GM12878 (cell line): ENCODE results near the gene PSMC4. TPM values are rescaled to one million over a fixed set of nuclear protein-coding genes. Genes with fewer than 3 reads are reported as not detected.

Source experiments
- ATAC-seq: fragments of 200-7000 bp; cut with Tn5 transposase; 3 replicates; pipeline ENCODE4 v1.9.1; 2020; ENCODE audit warnings: mild to moderate bottlenecking, moderate library complexity
- BruUV-seq: library from RNA; stranded (reverse); fragments of 400-500 nt; replicated peaks from 2 replicates; lab custom pipeline; 2021; lab: Mats Ljungman, UMichigan
- CTCF ChIA-PET: fragments of 300-600 bp; sonication (Branson Sonifier 250); formaldehyde crosslinking; extraction: SDS; loops from one replicate; lab custom pipeline; 2021; ENCODE audit warnings: inconsistent platforms; lab: Yijun Ruan, JAX
- POLR2A ChIA-PET: fragments of 350-600 bp; formaldehyde crosslinking; extraction: SDS; loops from one replicate; lab custom pipeline; 2021; ENCODE audit warnings: inconsistent platforms; lab: Charles Lee
- RAD21 ChIA-PET: fragments of 300-600 bp; sonication (Branson Sonifier 250); formaldehyde crosslinking; loops from one replicate; lab custom pipeline; 2023; ENCODE audit warnings: antibody characterized with exemption; ENCODE audit not compliant: unreplicated experiment; lab: Charles Lee
- SMC1A ChIA-PET: fragments of 300-600 bp; sonication (Branson Sonifier 250); formaldehyde crosslinking; loops from one replicate; lab custom pipeline; 2023; ENCODE audit not compliant: unreplicated experiment, uncharacterized antibody; lab: Charles Lee
- DNase-seq: peaks from one replicate; pipeline ENCODE4 v3.0.0-alpha.2; 2011; ENCODE audit warnings: low read depth, low spot score
- FAIRE-seq: peaks from 3 replicates; lab custom pipeline; 2011; peaks lifted over from hg19 to GRCh38; lab: Jason Lieb, UNC
- H2AFZ ChIP-seq: 2 replicates; pipeline ENCODE4 v1.6.0; 2011; ENCODE audit warnings: low read depth, low read length, control low read depth; ENCODE audit not compliant: control insufficient read depth
- H3K27ac ChIP-seq: 2 replicates; pipeline ENCODE4 v1.5.1; 2011; ENCODE audit warnings: control low read depth; ENCODE audit not compliant: control insufficient read depth, insufficient read depth
- H3K27me3 ChIP-seq, 2 experiments: replicated peaks in 1 of 2; 2 replicates each; pipeline versions ENCODE4 v1.6.0 to v1.6.1; 2011; ENCODE audit warnings: low read length in 1 of 2; ENCODE audit not compliant: control insufficient read depth in 2 of 2, insufficient read depth in 2 of 2
- H3K36me3 ChIP-seq, 2 experiments: 2 replicates each; pipeline ENCODE4 v1.5.1; 2011; ENCODE audit warnings: low read length in 1 of 2; ENCODE audit not compliant: control insufficient read depth in 2 of 2, insufficient read depth in 2 of 2
- H3K4me1 ChIP-seq: 2 replicates; pipeline ENCODE4 v1.6.1; 2011; ENCODE audit warnings: mild to moderate bottlenecking, low read length, moderate library complexity, mixed read lengths; ENCODE audit not compliant: control insufficient read depth, insufficient read depth
- H3K4me2 ChIP-seq: 2 replicates; pipeline ENCODE4 v1.6.0; 2011; ENCODE audit warnings: control low read depth; ENCODE audit not compliant: control insufficient read depth, insufficient read depth
- H3K4me3 ChIP-seq: fragments of 200-600 bp; sonication (generic); 2 replicates; pipeline ENCODE4 v1.5.1; 2016
- H3K79me2 ChIP-seq: 2 replicates; pipeline ENCODE4 v1.6.0; 2011; ENCODE audit warnings: low read length; ENCODE audit not compliant: control insufficient read depth, insufficient read depth
- H3K9ac ChIP-seq: 2 replicates; pipeline ENCODE4 v1.8.0; 2011; ENCODE audit warnings: low read length, control low read depth, mixed read lengths; ENCODE audit not compliant: control insufficient read depth, insufficient read depth
- H3K9me3 ChIP-seq: replicated peaks from 3 replicates; pipeline ENCODE4 v1.5.1; 2011; ENCODE audit warnings: mild to moderate bottlenecking, low read length; ENCODE audit not compliant: control insufficient read depth, insufficient read depth
- H4K20me1 ChIP-seq: 2 replicates; pipeline ENCODE4 v1.6.0; 2011; ENCODE audit not compliant: control insufficient read depth, insufficient read depth
- MLLT1 ChIP-seq: fragments of 450-650 bp; IDR thresholded peaks from 2 replicates; pipeline ENCODE4 v1.6.1; 2016; ENCODE audit warnings: mild to moderate bottlenecking
- NR2F1 ChIP-seq: fragments of 450-650 bp; conservative IDR thresholded peaks from 2 replicates; pipeline ENCODE4 v1.6.1; 2017; ENCODE audit warnings: mild to moderate bottlenecking
- RUNX3 ChIP-seq: IDR thresholded peaks from 2 replicates; pipeline ENCODE4 v1.6.1; 2012; ENCODE audit warnings: low read length, inconsistent platforms
- SRF ChIP-seq, 2 experiments: IDR thresholded peaks; 2 replicates each; pipeline ENCODE4 v1.6.1; 2011; ENCODE audit warnings: low read depth in 2 of 2, low read length in 2 of 2, mild to moderate bottlenecking in 1 of 2, moderate library complexity in 1 of 2
- whole genome bisulfite sequencing: methylation state at CpG from one replicate; pipeline ENCODE4 v1.1.6; 2016; ENCODE audit warnings: low lambda C conversion rate; ENCODE audit not compliant: insufficient replicate concordance, insufficient coverage; ENCODE audit errors: missing lambda C conversion rate; 5-methylcytosine and 5-hydroxymethylcytosine counted together
- in situ Hi-C: fragments of 300-500 bp; cut with MboI; formaldehyde crosslinking; loops from 9 replicates; pipeline ENCODE4 v1.14.3; 2018; ENCODE audit warnings: mixed read lengths
- intact Hi-C: fragments of 100-400 bp; cut with micrococcal nuclease; formaldehyde crosslinking; loops from one replicate; pipeline ENCODE4 v1.14.2; 2022; ENCODE audit not compliant: unreplicated experiment
- polyA plus RNA-seq, 11 experiments: library from polyadenylated mRNA; depleted of rRNA in 4 of 11; unstranded in 6 of 11; stranded (reverse) in 5 of 11; fragments of >200 nt; fragmentation: Nextera tagmentation in 4 of 11; fragmentation: Illumina TruSeq in 1 of 11; extraction: Ambion mirVana in 4 of 11; extraction: Trizol in 1 of 11; gene quantifications; 1 replicate in 1 of 11; 2 replicates in 10 of 11; pipeline versions ENCODE4 v1.2.1 to v1.2.3, GENCODE V29; 2011 to 2016; ENCODE audit warnings: inconsistent platforms in 2 of 11, missing spikeins in 2 of 11, low read depth in 1 of 11
- total RNA-seq, 4 experiments: library from RNA; depleted of rRNA in 3 of 4; stranded (reverse); fragments of >200 nt in 3 of 4; fragmentation: Illumina TruSeq in 1 of 4; extraction: Trizol in 1 of 4; gene quantifications; 2 replicates each; pipeline versions ENCODE4 v1.2.1 to v1.2.3, GENCODE V29; 2013 to 2021

PSMC4 gene
- total and polyA plus RNA-seq, 10 of the 15 experiments (the other 5 are each of a cell fraction or from before 2014, with no cell fraction given), result 55.2 to 328 (median 127) TPM

GRCh38 chr19:39967561-39967960 is 3.4 kb upstream of the PSMC4 start:
- H3K36me3 ChIP-seq, result no peaks in the 10 kb centered on the region; a peak in 1 of 4 replicates
- H3K4me2 ChIP-seq, result no peak overlapping the region
- peaks cover 20% of the 10 kb centered on the region for H3K79me2 ChIP-seq
- no peak for TF ChIP-seq NR2F1
- no peak for TF ChIP-seq RUNX3
- FAIRE-seq (no peak), ATAC-seq (no peak), DNase-seq (no peak)
- intact Hi-C loops (no loop called here), in situ Hi-C loops (no loop called here)
- H3K9ac ChIP-seq, result no peak overlapping the region
- no peaks in the 10 kb centered on the region; the same call in 2 of the 3 replicates for H3K9me3 ChIP-seq
- no TSS peak for BruUV-seq
- no peak overlapping the region for H3K4me3 ChIP-seq
- POLR2A ChIA-PET, result interaction anchor here (0.6 to 0.8 kb wide), 2 partner anchors 26 to 175 kb away, joined by 3 to 6 read pairs; no protein-coding TSS in a partner anchor
- no peaks in the 10 kb centered on the region for H4K20me1 ChIP-seq
- RAD21 ChIA-PET, result no interaction called here
- SMC1A ChIA-PET, result interaction anchor here (1.3 to 3.6 kb wide), 2 partner anchors 38 to 47 kb away, joined by 3 to 19 read pairs; no protein-coding TSS in a partner anchor
- peaks cover 10% of the 10 kb centered on the region; the same call in 1 of the 2 replicates for H3K4me1 ChIP-seq
- no peaks in the 10 kb centered on the region for H3K27me3 ChIP-seq
- H3K27ac ChIP-seq, result no peak overlapping the region
- 84% methylated on average over 9 of the region's 9 CpGs for WGBS
- H2AFZ ChIP-seq, result no peak overlapping the region
- CTCF ChIA-PET, result interaction anchor here (0.7 to 4.3 kb wide), 2 partner anchors 25 to 1984 kb away, joined by 3 to 84 read pairs; no protein-coding TSS in a partner anchor

- RAD21 ChIA-PET, result interaction anchor here (1.1 to 3.9 kb wide), 10 partner anchors 15 to 196 kb away, joined by 3 to 73 read pairs (median 28); partner anchors contain the start of genes DYRK1B and FBL
- SMC1A ChIA-PET, result interaction anchor here (1.1 to 4.1 kb wide), 9 partner anchors 10 to 296 kb away, joined by 3 to 115 read pairs (median 25); partner anchors contain the start of gene ZNF546
- Histone ChIP-seq H3K36me3 (peaks cover 3 to 6% of the 10 kb centered on the region in 2 experiments; a peak in 3 of 4 replicates), H3K79me2 (peaks cover 20% of the 10 kb centered on the region), H3K4me1 (peaks cover 10% of the 10 kb centered on the region; the same call in 1 of the 2 replicates), H4K20me1 (no peaks in the 10 kb centered on the region)
- intact Hi-C loops, result no loop called here
- no peak for DNase-seq
- CTCF ChIA-PET, result interaction anchor here (0.6 to 4.3 kb wide), 9 partner anchors 14 to 294 kb away, joined by 3 to 84 read pairs (median 14); partner anchors contain the start of genes FBL and ZNF546
- TF ChIP-seq MLLT1 (peak; percentile 35), SRF (IDR thresholded peaks at IDR 0.05; ENCODE audit: low read depth in 2 of 2, low read length in 2 of 2) (no peak)
- TF ChIP-seq, all 136 proteins: peak for 1
- no peaks in the 10 kb centered on the region for H3K27me3 ChIP-seq
- H3K9ac ChIP-seq, result no peak overlapping the region
- FAIRE-seq (no peak), ATAC-seq (no peak)
- peak overlapping the region; percentile 97 for H3K4me2 ChIP-seq
- no peaks in the 10 kb centered on the region; the same call in 2 of the 3 replicates for H3K9me3 ChIP-seq
- POLR2A ChIA-PET, result interaction anchor here (0.8 to 2.6 kb wide), 5 partner anchors 12 to 452 kb away, joined by 3 to 32 read pairs (median 3); no protein-coding TSS in a partner anchor
- H3K4me3 ChIP-seq, result peak overlapping the region; percentile 78; the same call in 1 of the 2 replicates
- peak overlapping the region; percentile 89 for H3K27ac ChIP-seq
- 98% methylated on average over 15 of the region's 15 CpGs for WGBS
- BruUV-seq, result no TSS peak
- in situ Hi-C loops, result no loop called here
- H2AFZ ChIP-seq, result peak overlapping the region; percentile 11
These were observed 2.2 kb upstream of the PSMC4 start for GRCh38 chr19:39968789-39969188.
